Raji (cell line): ENCODE measurements around the gene PRR12.

ENCODE experiments used
- POLR2A ChIP-seq: IDR thresholded peaks from 2 replicates; pipeline ENCODE4 v1.6.1; 2011; ENCODE audit warnings: low read depth, low read length, control low read depth; ENCODE audit not compliant: insufficient read depth

Gene PRR12

DNA sequence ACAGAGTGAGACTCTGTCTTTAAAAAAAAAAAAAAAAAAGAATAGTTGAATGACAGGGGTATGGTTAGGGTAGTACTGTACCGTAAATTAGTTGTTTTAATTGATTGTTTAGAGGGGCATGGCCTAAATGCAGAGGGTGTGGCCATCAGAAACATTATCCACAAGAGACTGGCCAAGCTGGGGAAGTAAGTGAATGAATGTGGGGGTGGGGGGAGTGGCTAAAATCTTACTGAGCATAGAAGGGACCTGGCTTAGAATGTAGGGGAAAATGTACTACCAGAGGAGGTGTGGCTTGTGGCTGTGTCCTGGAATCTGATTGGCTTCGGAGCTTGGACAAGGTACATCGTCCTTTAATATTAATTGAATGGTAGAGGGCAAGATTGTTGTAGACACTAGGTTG, 78.5 kb downstream of the PRR12 start:
- no peak for TF ChIP-seq POLR2A

GRCh38 chr19:49672131-49672919, 81.3 kb downstream of the PRR12 start:
- TF ChIP-seq POLR2A: no peak
